MCF 10A (cell line): ENCODE measurements around the gene LIMK1. TPM values are rescaled to one million over a fixed set of nuclear protein-coding genes. Genes with fewer than 3 reads are reported as not detected.
"Not testable (repeated sequence)": the region's sequence is repeated elsewhere in the genome, so short reads cannot be mapped to it uniquely, and the experiment has no call there.

Experiments
- BruUV-seq: library from RNA; stranded (reverse); fragments of 400-500 nt; replicated peaks from 2 replicates; lab custom pipeline; 2021; lab: Mats Ljungman, UMichigan
- CTCF ChIA-PET: fragments of 300-600 bp; sonication (Branson Sonifier 250); formaldehyde crosslinking; extraction: SDS; loops from one replicate; lab custom pipeline; 2021; ENCODE audit warnings: antibody characterized with exemption, inconsistent platforms; lab: Yijun Ruan, JAX
- POLR2A ChIA-PET: fragments of 300-600, 350-650 bp; sonication (Branson Sonifier 250); formaldehyde crosslinking; extraction: SDS; loops from one replicate; lab custom pipeline; 2020; ENCODE audit warnings: antibody characterized with exemption, inconsistent platforms; lab: Yijun Ruan, JAX
- DNase-seq: peaks from one replicate; pipeline ENCODE4 v3.0.0-alpha.2; 2018; ENCODE audit not compliant: unreplicated experiment
- H3K27ac Mint-ChIP-seq: one replicate; pipeline ENCODE4 v1.8.0; 2022; ENCODE audit warnings: mild to moderate bottlenecking, low read depth, mixed read lengths; ENCODE audit not compliant: unreplicated experiment
- H3K27me3 Mint-ChIP-seq: one replicate; pipeline ENCODE4 v1.8.0; 2022; ENCODE audit warnings: mixed read lengths; ENCODE audit not compliant: insufficient read depth, unreplicated experiment
- H3K36me3 Mint-ChIP-seq: one replicate; pipeline ENCODE4 v1.8.0; 2022; ENCODE audit warnings: mild to moderate bottlenecking, moderate library complexity, mixed read lengths; ENCODE audit not compliant: insufficient read depth, unreplicated experiment
- H3K4me1 Mint-ChIP-seq: one replicate; pipeline ENCODE4 v1.8.0; 2022; ENCODE audit warnings: mixed read lengths; ENCODE audit not compliant: insufficient read depth, unreplicated experiment
- H3K4me3 Mint-ChIP-seq: one replicate; pipeline ENCODE4 v1.8.0; 2022; ENCODE audit warnings: mild to moderate bottlenecking, moderate library complexity, mixed read lengths; ENCODE audit not compliant: unreplicated experiment
- H3K9me3 Mint-ChIP-seq: one replicate; pipeline ENCODE4 v1.8.0; 2022; ENCODE audit warnings: mixed read lengths; ENCODE audit not compliant: unreplicated experiment
- CTCF ChIP-seq: fragments of 200-600 bp; IDR thresholded peaks from one replicate; pipeline ENCODE4 v1.8.0; 2022; ENCODE audit warnings: antibody characterized with exemption, mild to moderate bottlenecking; ENCODE audit not compliant: unreplicated experiment
- intact Hi-C: fragments of 100-400 bp; cut with micrococcal nuclease; formaldehyde crosslinking; loops from 2 replicates; pipeline ENCODE4 v1.14.1; 2022
- total RNA-seq: library from RNA; stranded (reverse); gene quantifications from 2 replicates; pipeline ENCODE4 v1.2.3, GENCODE V29; 2022

Gene LIMK1
- total RNA-seq, 1 experiment from 2014 or later = 21.4 TPM

DNA sequence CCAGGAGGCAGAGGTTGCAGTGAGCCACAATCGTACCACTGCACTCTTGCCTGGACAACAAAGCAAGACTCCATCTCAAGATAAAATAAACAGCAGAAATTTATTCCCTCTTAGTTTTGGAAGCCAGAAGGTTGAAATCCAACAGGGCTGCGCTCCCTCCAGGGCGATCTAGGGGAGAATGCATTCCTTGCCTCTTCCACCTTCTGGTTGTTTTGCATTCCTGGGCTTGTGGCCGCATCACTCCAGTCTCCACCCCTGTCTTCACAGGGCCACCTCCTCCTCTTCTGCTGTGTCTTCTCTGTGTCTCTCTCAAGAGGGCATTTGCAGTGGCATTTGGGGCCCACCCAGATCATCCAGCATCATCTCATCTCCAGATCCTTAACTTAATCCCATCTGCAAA, 36.2 kb downstream of the LIMK1 start:
- intact Hi-C loops = no loop called here
- Mint-ChIP-seq H3K4me1 (no peaks in the 10 kb centered on the region), H3K36me3 (peaks cover 33% of the 10 kb centered on the region), H3K27me3 (no peaks in the 10 kb centered on the region), H3K9me3 (no peaks in the 10 kb centered on the region), H3K4me3 (no peak overlapping the region), H3K27ac (no peak overlapping the region)
- no TSS peak for BruUV-seq
- ChIA-PET CTCF (interaction anchor here (0.6 kb wide), 2 partner anchors 9 to 268 kb away, joined by 3 to 4 read pairs; no protein-coding TSS in a partner anchor), POLR2A (no interaction called here)
- no peak for DNase-seq
- TF ChIP-seq CTCF = no peak

GRCh38 chr7:74121401-74122249, 38.0 kb downstream of the LIMK1 start:
- POLR2A ChIA-PET = interaction anchor here (0.7 kb wide), 1 partner anchor 530 kb away, joined by 3 read pairs; no protein-coding TSS in a partner anchor
- no peaks in the 10 kb centered on the region for H3K9me3 Mint-ChIP-seq
- intact Hi-C loops = no loop called here
- CTCF ChIA-PET = interaction anchor here (0.7 kb wide), 1 partner anchor 51 kb away, joined by 3 read pairs; no protein-coding TSS in a partner anchor
- no peak overlapping the region for H3K4me3 Mint-ChIP-seq
- DNase-seq = no peak
- peaks cover 26% of the 10 kb centered on the region for H3K36me3 Mint-ChIP-seq
- H3K27me3 Mint-ChIP-seq = no peaks in the 10 kb centered on the region
- BruUV-seq = no TSS peak
- H3K4me1 Mint-ChIP-seq = no peaks in the 10 kb centered on the region
- H3K27ac Mint-ChIP-seq = no peak overlapping the region
- TF ChIP-seq CTCF = no peak

- H3K36me3 Mint-ChIP-seq = peaks cover 15% of the 10 kb centered on the region
- H3K27ac Mint-ChIP-seq, H3K27me3 Mint-ChIP-seq, POLR2A ChIA-PET, H3K9me3 Mint-ChIP-seq, H3K4me1 Mint-ChIP-seq, DNase-seq, H3K4me3 Mint-ChIP-seq, BruUV-seq, intact Hi-C loops: not testable (repeated sequence)
- CTCF ChIA-PET = interaction anchor here (0.6 to 0.7 kb wide), 2 partner anchors 22 to 805 kb away, joined by 3 read pairs; no protein-coding TSS in a partner anchor
Measured at GRCh38 chr7:74123892-74124291, 40.3 kb downstream of the LIMK1 start.

- no peaks in the 10 kb centered on the region for H3K9me3 Mint-ChIP-seq
- no TSS peak for BruUV-seq
- intact Hi-C loops = no loop called here
- ChIA-PET POLR2A (interaction anchor here (0.7 kb wide), 2 partner anchors 33 to 98 kb away, joined by 3 read pairs; partner anchors contain the start of gene ELN), CTCF (no interaction called here)
- no peak overlapping the region for H3K4me3 Mint-ChIP-seq
- no peak for TF ChIP-seq CTCF
- no peak overlapping the region for H3K27ac Mint-ChIP-seq
- DNase-seq = no peak
- peaks cover 7% of the 10 kb centered on the region for H3K36me3 Mint-ChIP-seq
- H3K27me3 Mint-ChIP-seq = no peaks in the 10 kb centered on the region
- no peaks in the 10 kb centered on the region for H3K4me1 Mint-ChIP-seq
Measured at GRCh38 chr7:74126220-74126880, 42.7 kb downstream of the LIMK1 start.
